GM18507 (cell line): ENCODE results near the gene ALKBH5.

Source experiments
- DNase-seq: peaks from one replicate; pipeline ENCODE4 v3.0.0; 2011; ENCODE audit warnings: low read depth; ENCODE audit not compliant: insufficient read length; ENCODE audit errors: extremely low spot score
- FAIRE-seq: peaks from 2 replicates; lab custom pipeline; 2011; peaks lifted over from hg19 to GRCh38; lab: Jason Lieb, UNC

The ALKBH5 gene

DNA sequence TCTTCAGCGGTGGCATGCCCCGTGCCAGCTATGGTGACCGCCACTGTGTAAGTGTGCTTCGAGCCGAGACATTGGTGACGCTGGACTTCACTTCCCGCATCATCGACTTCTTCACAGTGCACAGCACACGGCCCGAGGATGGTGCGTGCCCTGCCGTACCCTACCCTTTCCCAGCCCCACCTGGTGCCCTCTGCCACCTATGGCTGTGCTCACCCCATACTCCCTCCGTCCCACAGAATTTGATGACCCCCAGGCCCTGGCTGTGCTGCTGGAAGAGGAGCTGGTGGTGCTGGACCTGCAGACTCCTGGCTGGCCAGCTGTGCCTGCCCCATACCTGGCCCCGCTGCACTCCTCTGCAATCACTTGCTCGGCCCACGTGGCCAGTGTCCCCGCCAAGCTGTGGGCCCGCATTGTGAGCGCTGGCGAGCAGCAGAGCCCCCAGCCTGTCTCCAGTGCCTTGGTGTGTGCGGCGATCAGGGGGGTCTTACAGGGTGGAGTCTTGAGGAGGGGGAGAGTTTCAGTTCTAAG lies 51.3 kb downstream of the ALKBH5 start:
- no peak for FAIRE-seq
- no peak for DNase-seq

DNA sequence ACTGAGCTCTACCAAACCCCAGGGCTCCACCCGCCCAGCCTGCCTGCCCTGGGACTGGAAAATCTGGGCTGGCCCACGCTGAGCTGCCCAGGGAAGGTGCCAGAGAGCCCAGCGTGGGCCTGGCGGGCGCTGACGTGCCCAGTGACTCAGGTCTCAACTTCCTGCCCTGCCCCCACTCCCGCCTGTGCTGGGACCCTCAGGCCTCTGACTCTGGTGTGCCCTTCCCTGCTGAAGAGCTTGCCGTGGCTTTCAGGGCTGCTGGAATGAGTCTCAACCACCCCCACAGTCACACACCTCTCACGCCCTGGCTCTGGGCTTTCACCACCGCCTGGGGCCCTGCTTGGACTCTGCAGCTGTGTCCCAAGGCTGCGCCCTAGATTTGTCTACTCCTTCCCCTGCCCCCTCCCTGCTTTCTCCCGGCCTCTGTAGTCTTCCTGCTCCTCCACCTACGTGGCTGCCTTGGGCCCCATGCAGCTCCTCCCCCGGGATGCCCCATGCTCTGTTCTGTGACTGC lies 52.2 kb downstream of the ALKBH5 start:
- no peak for FAIRE-seq

DNA sequence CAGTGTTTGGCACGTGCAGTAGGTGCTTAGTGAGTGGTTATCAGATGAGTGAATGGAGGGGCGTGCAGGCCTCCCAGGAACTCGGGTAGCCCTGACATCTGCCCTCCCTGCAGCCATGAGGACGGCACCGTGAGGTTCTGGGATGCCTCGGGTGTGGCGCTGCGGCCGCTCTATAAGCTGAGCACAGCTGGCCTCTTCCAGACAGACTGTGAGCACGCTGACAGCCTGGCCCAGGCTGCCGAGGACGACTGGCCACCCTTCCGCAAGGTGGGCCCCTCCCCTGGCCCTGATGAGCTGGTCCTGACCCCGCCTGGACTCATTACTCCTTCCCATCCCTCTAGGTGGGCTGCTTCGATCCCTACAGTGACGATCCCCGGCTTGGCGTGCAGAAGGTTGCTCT lies 52.9 kb downstream of the ALKBH5 start:
- DNase-seq (no peak), FAIRE-seq (no peak)

More for the DNA sequence above, 52.2 kb downstream of the ALKBH5 start:
- DNase-seq: no peak

DNA sequence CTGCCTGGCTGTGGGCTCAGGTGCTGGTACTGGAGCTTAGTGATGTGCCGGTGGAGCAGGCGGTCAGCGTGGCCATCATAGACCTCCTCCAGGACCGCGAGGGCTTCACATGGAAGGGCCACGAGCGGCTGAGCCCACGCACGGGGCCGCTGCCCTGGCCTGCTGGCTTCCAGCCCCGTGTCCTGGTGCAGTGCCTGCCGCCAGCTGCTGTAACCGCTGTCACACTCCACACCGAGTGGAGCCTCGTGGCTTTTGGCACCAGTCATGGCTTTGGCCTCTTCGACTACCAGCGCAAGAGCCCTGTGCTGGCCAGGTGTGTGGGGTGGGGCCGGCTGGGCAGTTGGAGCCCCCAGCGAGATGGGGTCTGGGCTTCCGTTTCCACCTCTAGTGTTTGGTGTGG lies 53.8 kb downstream of the ALKBH5 start:
- FAIRE-seq: no peak

DNA sequence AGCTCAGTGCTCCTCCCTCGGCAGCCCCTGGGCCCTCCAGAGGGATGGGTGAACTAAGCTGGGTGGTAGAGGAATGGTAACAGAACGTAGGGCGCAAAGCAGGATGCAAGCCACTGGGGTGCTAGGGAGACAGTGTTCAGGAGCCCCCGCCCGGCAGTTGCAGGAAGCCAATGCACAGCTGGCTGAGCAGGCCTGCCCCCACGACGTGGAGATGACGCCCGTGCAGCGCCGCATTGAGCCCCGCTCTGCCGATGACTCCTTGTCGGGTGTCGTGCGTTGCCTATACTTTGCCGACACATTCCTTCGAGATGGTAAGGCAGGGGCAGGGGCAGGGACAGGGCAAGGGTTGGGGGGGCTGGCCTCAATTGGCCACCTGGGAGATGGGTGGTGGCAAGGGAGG lies 54.7 kb downstream of the ALKBH5 start:
- DNase-seq (no peak), FAIRE-seq (no peak)

More for the DNA sequence above, 53.8 kb downstream of the ALKBH5 start:
- no peak for DNase-seq

DNA sequence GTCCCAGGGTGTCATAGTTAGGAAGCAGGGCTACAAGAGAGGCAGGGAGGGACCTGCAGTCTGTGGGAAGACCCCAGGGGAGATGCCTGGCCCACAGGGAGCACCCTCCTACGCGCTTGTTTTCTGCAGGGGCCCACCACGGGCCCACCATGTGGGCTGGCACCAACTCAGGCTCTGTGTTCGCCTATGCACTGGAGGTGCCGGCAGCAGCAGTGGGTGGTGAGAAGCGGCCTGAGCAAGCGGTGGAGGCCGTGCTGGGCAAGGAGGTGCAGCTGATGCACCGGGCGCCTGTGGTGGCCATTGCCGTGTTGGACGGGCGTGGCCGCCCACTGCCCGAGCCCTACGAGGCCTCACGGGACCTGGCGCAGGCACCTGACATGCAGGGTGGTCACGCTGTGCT lies 56.8 kb downstream of the ALKBH5 start:
- FAIRE-seq: no peak

DNA sequence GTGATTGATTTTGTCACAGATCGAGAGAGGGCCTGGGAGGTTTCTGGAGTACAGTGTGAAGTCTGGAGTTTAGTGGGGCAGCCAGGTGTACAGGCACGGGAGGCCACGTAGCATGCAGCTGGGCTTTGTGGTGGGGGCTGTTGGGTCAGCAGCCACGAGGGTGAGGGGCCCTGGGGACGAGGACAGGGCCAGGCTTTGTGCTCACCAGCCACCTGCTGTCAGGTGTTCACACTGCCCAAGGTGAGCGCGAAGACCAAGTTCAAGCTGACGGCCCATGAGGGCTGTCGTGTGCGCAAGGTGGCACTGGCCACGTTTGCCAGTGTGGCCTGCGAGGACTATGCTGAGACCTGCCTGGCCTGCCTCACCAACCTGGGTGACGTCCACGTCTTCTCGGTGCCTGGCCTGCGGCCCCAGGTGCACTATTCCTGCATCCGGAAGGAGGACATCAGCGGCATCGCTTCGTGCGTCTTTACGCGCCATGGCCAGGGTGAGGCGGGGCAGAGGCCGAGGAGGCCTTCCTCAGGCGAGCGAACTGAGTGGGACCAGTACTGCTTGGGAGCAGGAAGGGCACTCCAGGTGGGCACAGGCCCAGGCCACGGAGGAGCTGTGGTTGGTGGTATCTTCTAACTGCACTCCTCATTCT lies 57.7 kb downstream of the ALKBH5 start:
- DNase-seq: no peak
- no peak for FAIRE-seq

More for the DNA sequence above, 56.8 kb downstream of the ALKBH5 start:
- no peak for DNase-seq

DNA sequence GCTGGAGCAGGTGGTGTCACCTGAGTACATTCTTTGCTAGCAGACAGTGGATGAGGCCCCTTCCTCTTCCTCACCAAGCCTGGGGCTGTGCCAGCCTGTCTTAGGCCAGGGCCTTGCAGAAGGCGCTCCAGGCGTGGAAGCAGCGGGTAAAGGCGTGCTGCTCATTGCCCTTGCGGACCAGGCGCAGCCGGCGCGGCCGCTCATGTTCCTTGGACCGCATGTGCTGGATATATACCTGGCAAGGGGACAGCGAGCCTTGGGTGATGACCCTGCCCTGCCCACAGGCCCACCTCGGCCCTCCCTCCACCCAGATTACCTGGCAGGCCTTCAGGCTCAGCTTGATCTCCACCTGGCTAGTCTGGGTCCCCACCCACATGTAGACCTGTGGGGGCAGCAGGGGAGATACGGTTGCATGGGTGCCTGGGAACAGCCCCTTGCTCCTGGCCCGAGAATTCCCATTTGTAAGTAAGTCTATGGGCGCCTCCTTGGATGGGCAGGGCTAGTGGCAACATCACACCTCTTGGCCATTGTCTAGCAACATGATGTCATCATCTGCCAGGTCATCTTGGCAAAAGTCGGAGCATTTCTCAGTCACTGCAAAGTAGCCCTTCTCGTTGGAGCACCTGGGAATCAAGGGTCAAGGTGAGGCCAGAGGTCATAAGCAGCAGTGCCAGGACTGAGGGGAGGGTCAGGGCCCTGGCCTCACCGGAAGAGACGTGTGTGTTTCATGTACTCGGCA lies 61.6 kb downstream of the ALKBH5 start:
- no peak for FAIRE-seq
- no peak for DNase-seq

DNA sequence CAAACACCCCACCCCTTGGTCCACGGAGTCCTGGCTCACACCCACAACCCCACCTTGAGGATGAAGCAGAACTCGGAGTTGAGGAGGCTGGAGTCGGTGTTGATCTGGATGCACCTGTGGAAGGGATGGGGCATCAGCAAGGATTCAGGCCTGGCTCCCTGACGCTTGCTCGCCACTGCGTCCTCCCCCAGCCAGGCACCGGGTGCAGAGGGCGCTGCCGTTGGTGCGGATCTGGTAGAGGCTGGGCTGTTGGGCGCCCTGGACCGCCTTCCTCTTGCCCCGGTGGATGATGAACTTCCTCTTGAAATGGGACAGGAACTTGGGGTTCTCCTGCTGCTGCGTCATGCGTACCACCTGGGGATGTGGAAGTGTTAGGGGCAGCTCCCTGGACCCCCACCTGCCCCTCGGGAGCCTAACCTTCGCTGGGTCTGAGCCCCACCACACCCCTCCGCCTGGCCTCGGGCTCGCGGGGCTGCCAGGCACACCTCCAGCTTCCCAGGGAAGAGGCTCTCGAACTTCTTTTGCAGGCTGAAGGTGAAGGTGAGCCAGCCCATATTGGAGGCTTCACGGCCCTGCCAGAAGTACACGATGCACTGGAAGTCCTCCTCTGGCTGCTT lies 62.6 kb downstream of the ALKBH5 start:
- FAIRE-seq (no peak), DNase-seq (no peak)

DNA sequence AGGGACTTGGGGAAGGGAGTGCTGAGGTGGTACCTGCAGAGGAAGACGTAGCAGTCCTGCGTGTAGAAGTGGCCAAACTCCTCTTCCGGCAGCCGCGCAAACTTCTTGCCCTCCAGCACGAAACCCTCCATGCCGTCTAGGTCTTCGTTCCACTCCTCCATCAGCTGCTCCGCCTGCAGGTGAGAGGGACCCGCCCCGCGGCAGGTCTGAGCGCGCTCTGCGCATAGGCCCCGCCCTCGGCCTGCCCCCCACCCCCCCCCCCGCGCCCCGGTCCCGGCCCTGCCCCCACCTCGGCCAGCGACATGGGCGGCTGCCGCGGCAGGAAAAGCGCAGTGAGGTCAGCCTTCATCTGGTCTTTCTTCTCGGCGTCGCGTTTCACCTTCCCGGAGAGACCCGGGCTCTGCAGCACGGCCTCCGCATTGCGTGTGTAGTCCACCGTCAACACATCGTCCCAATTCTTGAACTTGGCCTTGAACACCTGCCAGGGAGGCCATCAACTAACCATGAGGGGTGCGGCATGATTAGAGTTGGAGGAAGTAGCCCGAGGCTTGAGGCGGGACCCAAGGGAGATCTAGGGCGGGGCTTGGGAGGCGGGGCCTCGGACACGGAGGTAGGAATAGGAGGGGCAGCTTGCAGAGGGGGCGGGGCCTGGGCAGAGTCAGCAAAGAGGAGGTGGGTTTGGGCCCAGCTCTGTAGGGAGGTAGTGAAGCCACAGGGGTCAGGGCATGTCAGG lies 63.4 kb downstream of the ALKBH5 start:
- FAIRE-seq: no peak
- DNase-seq: no peak

DNA sequence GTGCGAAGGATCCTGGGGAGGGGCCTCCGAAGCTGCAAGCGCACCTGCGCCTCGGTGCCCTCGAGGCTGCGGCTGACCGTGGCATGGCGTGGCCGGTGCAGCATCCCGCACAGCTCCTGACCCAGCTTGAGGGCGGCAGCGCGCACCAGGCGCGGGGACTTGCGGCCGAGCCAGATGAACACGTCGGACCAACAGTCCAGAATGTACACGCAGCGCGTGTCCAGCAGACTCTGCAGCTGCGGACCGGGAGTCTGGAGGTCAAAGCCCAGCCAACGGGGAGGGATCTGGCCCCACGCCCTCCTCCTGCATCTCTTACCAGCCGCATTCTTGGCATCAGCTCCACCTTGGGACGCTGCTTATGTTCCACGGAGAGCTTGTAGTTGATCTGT lies 64.0 kb downstream of the ALKBH5 start:
- FAIRE-seq: no peak
- DNase-seq: no peak

DNA sequence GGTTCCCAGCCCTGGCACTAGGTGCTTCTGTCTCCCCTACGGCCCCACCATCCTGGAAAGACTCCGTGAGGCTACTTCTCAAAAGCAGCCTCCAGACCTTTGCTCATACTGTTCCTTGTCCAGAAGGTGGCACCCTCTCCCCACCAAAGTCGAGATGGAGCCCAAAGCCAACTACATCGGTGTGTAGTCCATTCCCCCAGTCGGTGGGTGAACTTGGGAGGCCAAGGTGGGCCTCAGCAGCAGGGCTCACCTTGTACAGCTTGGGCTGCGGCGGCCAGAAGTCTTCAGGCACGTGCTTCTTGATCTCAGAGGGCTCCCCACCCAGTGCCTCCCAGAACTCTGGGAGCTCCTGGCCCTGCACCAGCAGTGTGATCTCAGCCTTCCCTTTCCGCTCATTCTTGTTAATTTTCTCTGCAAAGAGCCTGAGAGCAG lies 64.7 kb downstream of the ALKBH5 start:
- FAIRE-seq: peak; percentile 84
- peak; percentile 87 for DNase-seq

DNA sequence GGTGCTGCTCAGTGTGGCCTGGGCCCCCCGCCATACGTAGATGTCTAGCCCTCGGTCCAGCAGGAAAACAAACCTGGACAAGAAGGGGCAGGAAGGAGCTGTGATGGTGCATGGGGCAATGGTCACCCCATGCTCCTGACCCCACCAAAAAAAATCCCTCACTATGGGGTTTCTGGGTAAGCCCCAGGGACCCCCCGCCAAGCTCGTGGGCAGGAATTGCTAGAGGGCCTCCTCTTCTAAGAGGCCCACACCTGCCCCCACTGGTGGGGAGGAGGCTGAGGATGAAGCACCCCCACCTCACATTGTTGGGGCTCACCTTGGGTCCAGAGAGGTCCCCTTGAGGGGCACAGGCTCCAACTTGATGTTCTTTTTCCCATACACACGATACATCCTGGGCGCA lies 65.2 kb downstream of the ALKBH5 start:
- FAIRE-seq (no peak), DNase-seq (no peak)

DNA sequence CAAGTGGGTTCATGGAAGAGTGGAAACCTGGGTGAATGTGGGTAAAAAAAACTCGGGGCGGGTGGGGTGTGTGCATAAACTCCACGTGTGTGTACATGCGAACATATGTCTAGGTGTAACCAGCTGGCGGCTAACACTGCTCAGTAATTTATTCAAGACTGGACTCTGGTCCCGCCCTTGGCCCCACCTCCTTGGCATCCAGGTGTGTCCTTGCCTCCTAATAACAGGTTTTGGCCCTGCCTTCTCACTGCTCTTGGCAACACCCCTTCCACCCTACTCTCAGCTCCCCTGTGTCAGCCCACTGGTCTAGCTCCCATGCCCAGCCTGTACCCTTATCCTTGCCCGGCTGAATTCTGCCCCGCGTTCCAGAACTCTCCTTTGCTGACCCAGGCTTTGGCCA lies 66.6 kb downstream of the ALKBH5 start:
- FAIRE-seq: no peak
- DNase-seq: no peak

DNA sequence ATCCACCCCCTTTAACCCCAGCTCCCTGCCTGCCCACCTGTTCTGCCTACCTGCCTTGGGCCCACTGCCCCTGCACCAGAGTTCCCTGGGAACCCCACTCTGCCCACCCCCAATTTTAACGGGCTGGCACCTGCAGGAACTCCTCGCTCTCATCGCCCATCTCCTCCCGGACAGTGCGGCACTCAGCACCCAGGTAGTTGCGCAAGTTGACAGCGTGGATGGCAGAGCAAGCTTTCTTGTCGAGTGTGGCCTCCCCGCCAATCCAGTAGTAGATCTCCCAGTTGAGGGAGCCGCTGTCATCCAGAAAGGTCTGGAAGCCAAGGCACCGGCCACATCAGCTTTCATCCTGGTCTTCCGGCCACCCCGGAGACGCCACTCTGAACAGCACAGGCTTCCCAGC lies 67.1 kb downstream of the ALKBH5 start:
- FAIRE-seq: no peak
- no peak for DNase-seq

DNA sequence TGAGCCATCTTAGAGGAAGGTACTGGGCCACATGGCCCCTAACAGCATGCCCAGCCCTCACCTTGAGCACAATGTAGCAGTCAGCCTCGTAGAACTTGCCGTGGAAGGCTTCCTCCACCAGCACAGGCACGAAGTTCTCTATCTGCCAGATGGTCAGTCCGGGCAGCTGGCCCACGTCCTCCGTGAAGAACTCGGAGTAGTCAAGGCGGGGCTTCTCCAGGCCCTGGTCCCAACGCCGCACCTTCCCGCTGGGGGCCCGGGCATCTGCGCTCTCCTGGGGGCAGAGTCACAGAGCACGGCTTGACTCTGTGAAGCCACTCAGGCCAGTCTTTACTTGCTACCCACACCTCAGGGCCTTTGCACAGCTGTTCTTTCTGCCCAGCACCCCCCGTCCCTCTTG lies 67.6 kb downstream of the ALKBH5 start:
- no peak for FAIRE-seq
- no peak for DNase-seq

DNA sequence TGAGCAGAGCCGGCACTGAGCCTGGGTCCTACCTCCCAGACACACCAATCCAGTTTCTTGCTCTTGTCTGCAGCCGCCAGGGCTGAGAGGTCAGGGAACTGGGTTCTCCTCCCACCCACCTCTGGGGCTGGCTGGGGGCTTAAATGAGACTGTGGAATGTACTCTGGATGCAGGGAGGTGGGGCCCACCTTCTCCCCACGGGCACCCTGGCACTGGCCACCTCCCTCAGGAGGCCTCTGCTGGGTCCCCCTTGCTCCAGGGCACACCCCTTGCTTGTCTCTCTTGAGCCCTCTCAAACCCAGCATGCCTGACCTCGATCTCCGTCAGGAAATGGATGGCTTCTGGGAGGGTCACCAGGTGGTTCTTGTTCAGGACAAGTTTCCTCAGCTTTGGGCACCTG lies 68.5 kb downstream of the ALKBH5 start:
- FAIRE-seq (no peak), DNase-seq (no peak)

DNA sequence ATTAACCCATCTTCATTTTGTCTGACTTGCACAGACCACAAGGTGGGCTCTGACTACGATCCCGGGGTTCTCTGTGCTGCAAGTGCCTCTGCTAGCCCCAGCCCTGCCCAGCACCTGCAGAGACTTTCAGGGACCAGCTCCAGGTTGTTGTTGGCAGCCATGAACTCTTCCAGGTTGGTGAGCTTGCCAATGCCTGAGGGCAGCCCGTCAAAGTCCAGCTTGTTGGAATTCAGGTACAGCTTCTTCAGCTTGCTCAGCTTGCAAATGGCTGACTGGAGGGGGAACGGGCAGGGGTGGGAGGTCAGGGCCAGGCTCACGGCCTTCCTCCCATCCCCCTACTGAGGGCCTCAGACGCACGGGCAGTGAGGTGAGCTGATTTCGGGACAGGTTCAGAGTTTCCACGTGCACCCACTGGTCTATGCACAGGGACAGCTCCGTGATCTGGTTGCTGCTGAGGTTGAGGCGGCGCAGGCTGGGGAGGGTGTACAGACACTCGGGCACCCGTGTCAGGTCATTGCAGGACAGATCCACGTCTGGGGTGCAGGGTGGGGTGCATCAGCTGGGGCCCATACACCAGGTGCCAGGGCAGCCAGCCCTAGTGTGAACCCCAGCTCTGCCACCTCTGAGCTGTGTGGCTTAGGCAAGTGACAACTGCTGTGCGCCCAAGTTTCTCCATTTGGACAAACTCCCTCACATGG lies 69.7 kb downstream of the ALKBH5 start:
- no peak for DNase-seq
- FAIRE-seq: no peak
